ENCODE measurements around the gene KTN1.

Gene KTN1, protein sequence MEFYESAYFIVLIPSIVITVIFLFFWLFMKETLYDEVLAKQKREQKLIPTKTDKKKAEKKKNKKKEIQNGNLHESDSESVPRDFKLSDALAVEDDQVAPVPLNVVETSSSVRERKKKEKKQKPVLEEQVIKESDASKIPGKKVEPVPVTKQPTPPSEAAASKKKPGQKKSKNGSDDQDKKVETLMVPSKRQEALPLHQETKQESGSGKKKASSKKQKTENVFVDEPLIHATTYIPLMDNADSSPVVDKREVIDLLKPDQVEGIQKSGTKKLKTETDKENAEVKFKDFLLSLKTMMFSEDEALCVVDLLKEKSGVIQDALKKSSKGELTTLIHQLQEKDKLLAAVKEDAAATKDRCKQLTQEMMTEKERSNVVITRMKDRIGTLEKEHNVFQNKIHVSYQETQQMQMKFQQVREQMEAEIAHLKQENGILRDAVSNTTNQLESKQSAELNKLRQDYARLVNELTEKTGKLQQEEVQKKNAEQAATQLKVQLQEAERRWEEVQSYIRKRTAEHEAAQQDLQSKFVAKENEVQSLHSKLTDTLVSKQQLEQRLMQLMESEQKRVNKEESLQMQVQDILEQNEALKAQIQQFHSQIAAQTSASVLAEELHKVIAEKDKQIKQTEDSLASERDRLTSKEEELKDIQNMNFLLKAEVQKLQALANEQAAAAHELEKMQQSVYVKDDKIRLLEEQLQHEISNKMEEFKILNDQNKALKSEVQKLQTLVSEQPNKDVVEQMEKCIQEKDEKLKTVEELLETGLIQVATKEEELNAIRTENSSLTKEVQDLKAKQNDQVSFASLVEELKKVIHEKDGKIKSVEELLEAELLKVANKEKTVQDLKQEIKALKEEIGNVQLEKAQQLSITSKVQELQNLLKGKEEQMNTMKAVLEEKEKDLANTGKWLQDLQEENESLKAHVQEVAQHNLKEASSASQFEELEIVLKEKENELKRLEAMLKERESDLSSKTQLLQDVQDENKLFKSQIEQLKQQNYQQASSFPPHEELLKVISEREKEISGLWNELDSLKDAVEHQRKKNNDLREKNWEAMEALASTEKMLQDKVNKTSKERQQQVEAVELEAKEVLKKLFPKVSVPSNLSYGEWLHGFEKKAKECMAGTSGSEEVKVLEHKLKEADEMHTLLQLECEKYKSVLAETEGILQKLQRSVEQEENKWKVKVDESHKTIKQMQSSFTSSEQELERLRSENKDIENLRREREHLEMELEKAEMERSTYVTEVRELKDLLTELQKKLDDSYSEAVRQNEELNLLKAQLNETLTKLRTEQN (N-terminal part only)
- 359 to 403 reads per million in 2 experiments for total RNA-seq

DNA sequence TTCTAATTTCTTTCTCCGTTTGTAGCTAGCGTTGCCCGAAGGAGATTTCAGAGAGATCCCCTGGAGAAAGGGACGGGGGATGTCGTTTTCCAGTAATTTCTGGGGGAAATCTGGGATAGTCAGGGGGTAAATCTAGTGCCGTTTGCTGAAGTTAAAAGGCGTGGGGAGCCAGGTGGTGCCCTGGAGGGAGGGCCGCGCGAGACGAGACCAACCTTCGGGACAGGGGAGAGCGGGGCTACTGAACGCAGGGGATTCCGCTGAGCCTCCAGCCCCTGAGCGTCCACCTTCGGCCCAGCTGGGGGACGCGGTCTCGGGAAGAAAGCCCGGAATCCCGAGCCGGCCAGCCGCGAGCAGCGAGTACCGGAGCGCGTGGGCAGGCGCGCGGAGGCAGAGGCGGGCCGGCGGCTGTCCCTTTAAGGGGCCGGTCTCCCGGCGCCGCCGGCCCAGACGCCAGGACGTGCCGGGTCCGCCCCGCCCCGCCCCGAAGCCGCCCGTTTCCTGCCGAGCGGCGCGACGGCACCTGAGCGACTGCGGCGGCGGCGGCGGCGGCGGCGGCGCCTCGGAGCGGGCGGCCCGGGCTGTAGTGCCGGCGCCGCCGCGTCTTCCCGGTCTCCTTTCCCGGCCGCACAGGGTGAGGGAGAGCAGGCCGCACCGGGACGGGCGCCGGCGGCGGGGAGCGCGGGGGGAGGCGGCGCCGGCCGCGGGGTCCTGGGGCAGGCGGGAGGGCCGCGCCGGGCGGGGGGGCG is at the start of gene KTN1:
KTN1 (plus strand) TSS at position 484 of the 746 bp plus-strand sequence. CDS start 31,842 bp downstream, outside the sequence.
- peak; percentile 79 for DNase-seq (ENCODE audit: low read depth)

DNA sequence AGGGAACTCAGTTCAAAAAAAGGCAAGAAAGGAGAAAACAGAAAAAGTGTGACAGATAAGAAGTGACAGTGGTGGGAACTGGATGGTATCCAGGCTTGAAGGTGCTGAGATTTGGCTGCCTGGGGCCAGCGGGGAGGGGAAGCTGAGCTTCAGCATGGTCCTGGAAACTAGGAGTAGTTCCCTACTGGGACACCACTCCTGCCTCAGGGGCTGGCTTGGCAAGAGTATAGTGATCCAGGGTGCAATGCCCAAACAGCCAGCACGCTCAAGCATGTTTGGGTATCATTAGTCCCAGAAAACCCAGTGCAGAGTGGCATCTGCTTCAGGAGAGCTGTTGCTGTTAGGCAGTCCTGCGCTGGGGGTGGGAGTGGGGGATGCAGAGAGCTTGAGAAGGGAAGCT is 49.5 kb upstream of the KTN1 start:
- DNase-seq (ENCODE audit: low read depth) = no peak

DNA sequence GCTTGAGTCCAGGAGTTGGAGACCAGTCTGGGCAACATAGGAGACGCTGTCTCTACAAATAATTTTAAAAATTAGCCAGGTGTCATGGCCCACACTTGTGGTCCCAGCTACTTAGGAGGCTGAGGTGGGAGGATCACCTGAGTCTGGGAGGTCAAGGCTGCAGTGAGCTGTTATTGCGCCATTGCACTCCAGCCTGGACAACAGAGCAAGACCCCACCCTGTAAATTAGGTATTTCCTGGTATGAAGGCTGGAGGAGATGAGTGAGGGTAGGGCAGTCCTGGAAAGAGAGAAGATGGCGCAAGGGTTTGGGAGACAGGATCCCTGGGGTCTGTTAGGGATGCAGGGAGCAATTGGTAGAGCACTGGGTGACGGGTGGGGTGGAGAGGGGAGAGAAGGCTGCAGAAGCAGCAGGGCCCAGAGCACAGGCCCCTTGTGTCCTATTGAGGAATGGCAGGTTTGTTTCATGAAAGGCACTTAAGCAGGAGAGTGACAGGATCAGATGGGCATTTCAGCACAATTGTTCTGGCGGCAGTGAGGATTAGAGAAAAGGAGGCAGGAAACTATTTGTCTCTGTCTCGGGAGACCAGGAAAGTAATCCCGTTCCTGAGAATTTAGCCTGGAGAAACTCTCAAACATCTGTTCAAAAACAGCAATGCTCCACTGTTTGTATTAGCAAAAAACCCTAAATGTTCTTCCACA is 47.2 kb upstream of the KTN1 start:
- DNase-seq (ENCODE audit: low read depth) = no peak

DNA sequence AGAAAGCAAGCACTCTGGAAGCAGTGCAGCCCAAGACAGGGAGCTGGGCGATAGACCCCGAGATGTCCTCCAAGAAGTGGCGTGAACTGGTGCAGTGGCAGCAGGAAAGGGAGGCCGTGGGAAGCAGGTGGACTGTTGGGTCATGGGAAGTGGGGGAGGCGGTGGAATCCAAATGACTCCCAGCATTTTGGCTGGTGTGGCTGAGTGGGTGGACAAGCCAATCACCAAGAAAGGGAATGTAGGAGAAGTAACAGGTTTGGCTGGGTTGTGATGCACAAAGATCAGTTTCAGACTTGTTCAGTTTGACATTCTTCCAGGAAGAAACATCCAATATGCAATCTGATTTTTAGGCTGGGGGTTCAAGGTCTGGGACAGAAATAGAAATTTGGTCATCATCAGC is 46.0 kb upstream of the KTN1 start:
- no peak for DNase-seq (ENCODE audit: low read depth)

DNA sequence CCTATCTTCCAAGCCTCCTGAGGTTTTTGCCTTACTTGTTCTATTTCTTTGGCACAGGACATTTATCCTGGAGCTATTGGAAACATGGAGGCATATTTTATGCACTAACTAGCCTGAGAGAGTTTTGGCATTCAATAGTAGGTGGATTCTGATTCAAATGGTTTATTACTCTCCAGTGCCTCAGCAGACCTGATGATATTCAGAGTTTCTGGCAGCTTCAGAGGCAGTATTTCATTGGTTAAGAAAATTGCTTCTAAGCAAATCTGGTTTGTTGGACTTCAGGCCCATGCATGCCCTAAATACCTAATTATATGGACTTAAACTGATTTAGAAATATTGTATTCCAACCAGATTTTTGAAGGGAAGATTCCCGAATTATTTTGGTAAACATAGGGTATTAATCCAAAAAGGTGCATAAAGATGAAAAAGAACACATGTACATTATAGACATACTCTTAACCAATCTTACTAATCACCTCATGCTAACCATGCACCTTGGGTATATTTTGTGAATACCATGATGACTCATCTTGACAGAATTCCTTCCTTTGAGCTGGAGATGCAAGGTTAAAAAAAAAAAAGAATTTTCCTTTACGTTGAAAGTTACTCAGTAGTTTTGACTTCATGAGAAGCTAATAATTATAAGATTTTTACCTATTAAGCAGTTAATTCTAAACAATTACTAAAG is 44.3 kb upstream of the KTN1 start:
- no peak for DNase-seq (ENCODE audit: low read depth)

DNA sequence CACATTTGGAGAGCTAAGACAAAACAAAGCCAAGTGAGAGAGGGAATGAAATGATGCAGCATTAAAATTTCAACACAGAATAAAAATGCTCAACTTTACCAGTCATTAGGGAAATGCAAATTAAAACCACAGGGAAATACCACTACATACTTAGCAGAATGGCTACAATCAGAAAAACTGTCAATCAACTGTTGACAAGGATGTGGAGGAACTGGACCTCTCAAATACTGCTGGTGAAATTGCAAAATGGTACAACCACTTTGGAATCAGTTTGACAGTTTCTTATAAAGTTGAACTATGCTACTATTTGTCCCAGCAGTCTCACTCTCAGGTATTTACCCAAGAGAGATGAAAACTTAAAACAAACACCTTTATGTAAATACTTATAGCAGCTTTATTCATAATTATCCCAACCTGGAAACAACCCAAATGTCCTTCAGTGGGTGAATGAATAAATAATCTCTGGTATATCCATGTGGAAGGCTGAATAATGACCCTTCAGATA is 43.8 kb upstream of the KTN1 start:
- DNase-seq (ENCODE audit: low read depth) = no peak

DNA sequence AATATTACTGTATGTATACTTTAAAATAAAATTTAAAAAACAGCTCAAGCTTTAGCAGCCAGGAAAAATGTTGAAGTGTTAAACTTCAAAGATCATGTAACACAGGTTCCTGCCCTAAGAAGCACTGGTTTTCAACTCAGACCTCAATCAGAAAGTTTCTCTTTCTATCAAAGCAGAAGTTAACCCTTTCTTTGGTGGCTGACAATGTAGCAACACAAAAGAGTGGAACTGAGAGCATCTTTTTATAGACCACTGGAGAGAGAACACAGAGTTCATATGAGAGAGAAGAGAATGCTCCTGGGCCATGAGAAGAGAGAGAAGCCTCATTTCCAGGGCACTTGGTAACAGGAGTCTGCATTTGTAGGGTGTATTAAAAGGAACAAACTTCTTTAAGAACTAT is 42.2 kb upstream of the KTN1 start:
- no peak for DNase-seq (ENCODE audit: low read depth)

DNA sequence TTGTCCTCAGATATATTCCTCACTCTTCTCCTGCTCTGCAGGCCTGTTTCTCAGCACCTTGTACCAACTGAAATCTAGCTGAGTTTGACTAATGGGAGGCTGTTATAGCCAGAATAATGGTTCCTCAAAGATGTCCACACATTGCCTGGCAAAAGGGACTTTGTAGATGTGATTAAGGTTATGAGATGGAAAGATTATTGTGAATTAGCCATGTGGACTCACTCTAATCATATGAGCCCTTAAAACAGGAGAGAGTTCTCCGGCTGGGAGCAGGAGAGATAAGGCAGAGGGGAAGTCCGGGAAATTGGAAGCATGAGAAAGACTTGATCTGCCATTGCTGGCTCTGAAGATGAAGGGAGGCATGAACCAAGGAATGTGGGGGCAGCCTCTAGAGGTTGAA is 40.0 kb upstream of the KTN1 start:
- DNase-seq (ENCODE audit: low read depth) = no peak

DNA sequence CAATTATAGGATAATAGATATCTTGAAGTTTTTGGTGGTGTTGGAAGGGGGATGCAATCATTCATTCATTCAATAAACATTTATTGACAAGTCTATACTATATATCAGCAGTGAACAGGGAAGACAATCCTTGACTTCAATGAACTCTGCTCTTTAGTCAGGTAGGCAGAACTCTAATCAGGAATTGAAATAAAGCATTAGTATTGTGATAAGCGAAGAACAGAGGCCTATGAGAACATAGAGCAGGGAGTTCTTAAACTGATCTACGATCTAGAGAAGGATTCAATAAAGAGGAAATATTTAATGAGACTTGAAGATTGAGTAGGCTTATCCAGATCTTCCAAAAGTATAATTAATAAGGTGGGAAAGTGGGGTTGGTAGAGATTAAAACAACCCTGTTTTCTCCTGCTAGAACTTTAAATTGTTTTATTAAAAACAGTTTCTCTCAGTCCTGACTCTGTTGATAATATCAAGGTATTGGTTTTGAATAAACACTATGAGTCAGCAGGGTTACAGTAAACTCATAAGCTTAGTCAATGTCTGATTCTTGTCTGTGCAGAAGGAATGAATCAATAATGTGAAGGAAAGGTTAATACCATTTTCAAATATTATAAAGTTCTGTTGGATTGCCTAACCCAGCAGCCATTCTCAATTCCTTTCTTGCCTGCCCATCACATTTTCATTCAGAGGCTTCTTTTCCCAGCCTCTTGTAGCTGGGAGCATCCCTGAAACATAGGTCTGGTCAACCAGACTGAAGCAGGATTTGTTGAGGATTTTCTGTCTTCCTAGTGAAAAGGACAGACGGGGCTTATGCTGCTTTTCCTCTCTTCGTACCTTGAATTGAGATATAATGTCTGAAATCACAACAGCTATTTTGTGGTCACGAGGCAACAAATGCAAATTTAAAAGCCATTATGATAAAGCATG is 38.9 kb upstream of the KTN1 start:
- DNase-seq (ENCODE audit: low read depth) = no peak

DNA sequence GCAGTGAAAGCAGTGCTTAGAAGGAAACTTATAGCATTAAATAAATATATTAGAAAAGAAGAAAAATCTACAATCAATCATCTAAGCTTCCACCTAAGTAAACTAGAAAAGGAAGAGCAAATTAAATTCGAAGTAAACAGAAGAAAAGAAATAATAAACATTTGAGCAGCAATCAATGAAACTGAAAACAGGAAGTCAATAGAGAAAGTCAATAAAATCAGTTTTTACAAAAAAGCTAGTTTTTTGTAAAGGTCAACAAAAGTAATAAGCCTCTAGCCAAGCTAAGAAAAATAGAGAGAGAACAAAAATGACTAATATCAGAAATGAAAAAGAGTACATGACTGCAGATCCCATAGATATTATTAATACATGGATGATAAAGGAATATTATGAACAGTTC is 34.2 kb upstream of the KTN1 start:
- DNase-seq (ENCODE audit: low read depth) = no peak

DNA sequence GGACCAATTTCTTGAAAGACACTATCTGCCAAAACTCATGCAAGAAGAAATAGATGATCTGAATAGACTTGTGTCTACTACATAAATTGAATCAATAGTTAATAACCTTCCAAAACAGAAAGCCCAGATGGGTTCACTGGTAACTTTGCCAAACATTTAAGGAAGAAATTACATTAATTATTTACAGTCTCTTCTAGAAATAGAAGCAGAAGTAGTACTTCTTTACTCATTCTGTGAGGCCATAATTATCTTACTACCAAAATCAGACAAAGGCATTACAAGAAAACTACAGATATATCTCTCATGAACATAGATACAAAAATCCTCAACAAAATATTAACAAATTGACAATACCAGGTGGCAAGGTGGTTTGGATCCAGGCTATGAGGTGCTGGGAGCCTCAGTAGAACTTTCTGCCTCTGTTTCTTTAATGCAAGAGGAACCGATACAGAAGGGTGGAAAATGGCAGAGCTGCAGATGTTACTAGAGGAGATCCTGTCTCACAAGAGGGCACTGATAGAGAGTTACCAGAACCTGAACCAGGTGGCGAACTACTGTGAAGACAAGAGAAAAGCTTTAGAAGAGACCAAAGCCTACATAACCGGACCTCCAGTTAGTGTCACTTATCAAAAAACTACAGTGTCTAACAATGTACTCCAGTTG is 33.7 kb upstream of the KTN1 start:
- no peak for DNase-seq (ENCODE audit: low read depth)

DNA sequence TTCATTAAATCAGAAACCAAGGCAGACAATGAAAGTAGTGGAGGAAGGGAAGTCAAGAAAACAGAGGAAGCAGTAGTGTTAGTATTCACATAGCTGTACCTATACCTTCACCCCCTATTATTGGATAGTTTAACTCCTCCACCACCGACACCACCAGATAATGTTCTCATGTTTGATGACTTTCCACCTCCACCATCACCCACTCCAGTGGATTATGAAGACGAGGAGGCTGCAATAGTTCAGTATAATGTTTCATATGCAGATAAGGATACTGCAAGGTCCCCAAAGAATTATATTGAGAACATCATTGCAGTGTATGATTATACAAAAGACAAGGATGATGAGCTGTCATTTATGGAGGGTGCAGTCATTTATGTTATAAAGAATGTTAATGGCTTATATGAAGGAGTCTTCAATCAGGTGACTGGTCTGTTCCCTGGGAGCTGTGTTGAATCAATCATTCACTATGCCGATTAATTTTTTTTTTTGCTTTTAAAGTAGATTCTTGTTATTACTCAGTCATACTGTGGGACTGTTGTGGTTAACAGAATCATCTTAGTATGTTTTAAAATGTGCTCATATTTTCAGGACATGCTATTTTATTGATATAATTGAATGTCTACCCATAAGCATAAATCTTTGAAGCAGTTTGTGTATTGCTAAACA is 32.2 kb upstream of the KTN1 start:
- DNase-seq (ENCODE audit: low read depth) = no peak

DNA sequence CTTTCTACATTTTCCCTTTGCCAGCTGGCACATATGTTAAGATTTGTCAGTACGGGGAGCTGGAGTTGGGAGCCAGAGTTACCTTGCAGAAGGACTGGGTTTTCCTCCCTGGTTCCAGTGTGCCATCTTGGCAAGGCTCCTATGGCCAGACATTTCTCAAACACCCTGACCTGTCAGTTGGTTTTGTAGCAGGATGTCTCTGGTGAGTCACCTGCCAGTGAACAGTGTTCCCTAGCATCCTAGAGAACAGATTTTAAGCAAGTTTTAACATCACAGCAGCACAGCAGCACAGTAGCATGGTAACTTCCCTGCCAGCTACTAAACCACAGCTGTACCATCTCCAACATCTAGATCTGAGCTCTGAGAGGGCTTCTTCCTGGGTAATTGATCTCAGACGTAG is 26.2 kb upstream of the KTN1 start:
- DNase-seq (ENCODE audit: low read depth) = no peak

DNA sequence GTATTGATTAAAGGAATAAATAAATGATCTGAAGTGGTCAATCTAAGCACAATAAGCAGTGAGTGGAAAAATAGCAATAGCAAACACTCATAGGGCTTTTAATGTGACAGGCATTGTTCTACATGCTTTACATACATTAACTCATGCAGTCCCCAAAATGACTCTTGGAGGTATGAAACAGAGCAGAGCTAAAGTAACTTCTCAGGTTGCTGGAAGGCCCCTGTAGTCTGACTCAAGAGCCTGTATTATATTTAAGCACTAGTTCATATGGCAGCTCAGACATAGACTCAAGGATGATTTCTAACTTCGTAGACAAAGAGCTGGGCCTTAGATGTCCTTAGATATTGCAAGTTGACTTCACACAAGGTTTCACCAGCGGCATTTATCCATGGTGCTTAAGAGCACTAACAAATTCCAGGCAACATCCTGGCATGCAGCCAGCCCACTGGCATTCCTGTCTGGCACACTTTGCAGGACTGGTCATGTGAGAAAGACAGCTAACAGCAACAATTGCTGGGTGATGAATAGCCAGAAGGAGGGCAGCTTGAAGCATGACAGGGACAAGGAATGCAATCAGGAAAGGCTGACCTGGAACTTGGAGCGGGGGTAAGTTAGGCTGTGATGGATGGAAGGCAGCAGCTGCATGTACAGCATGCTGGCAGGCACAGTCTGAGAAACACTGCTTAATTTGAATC is 22.9 kb upstream of the KTN1 start:
- DNase-seq (ENCODE audit: low read depth) = no peak

DNA sequence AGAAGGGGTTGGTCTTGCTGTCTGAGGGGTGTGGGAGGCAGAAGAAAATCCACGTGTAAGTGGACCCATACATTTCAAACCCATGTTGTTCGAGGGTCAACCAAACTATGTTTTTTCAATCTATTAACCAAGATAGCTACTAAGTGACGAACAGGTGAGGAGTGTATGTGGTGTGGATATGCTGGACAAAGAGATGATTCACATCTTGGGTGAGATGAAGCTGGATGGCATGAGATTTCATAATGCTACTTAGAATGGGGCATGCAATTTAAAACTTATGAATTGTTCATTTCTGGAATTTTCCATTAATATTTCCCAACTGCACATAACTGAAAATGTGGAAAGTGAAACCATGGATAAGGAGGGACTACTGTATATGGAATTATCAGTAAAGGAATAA is 17.9 kb upstream of the KTN1 start:
- DNase-seq (ENCODE audit: low read depth) = no peak

DNA sequence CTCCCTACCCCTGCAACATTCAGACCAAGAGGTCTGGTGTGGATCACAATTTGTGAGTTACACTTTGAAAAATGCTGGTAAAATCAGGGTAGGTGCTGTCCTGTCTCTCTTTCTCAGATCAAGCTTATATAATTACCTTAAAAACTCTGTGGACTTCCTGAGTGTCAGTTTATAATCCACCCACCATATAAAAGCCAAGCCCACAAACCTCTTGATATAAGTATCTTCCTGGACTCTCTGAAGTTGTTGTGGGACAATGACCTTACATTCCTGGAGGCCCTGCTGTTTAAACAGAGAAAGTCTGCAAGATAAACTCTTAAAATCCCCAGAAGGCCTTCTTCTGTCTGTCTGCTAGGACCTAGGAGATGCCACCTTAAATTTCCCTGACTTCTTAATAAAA is 11.4 kb upstream of the KTN1 start:
- DNase-seq (ENCODE audit: low read depth) = no peak
